Neural cell (in vitro differentiated cells): ENCODE measurements around the gene ZNF195.

Source experiments
- CTCF ChIP-seq: fragments of 450-650 bp; IDR thresholded peaks from 2 replicates; pipeline ENCODE4 v1.5.1; 2014; ENCODE audit warnings: antibody characterized with exemption, mild to moderate bottlenecking, moderate library complexity; ENCODE audit not compliant: poor library complexity, severe bottlenecking
- RAD21 ChIP-seq: fragments of 450-650 bp; conservative IDR thresholded peaks from 2 replicates; pipeline ENCODE4 v1.6.1; 2014; ENCODE audit warnings: antibody characterized with exemption, mild to moderate bottlenecking, moderate library complexity

- TF ChIP-seq CTCF (no peak), RAD21 (no peak)
Measured at GRCh38 chr11:3368199-3368598, 10.7 kb downstream of the ZNF195 start.
